ENCODE results near the gene FOXO6.

DNA sequence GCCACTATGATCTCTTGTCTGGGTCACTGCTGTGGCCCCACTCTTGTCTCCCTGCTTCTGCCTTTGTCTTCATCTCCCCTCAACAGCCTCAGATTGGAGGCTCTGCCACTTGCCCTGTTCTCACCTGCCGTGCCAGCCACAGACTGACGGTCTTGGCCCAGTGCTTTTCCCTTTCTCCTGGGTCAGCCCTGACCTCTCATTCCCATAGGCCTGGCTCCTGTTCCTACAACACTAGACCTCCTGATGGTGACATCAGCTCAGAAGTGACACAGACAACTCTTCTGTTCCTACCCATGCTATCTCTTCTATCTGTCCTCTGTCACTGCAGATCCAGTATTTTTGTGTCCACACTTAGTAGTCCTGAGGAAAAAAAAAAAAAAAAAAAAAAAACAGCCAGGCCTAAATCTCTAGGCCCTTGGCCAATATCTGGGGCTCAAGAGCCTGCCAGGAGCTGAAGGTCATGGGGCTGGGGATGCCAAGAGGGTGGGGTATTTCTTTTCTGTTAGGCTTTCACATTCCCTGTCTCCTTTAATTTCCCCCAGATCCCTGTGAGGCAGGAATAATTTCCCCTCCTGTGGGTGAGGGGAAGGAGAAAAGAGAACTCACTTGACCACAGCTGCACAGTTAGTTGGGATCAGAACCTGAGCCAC is 42.0 kb upstream of the FOXO6 start:
- no peak for TF ChIP-seq POLR2A (IDR thresholded peaks at IDR 0.05)
- TF ChIP-seq, protein P1, sequence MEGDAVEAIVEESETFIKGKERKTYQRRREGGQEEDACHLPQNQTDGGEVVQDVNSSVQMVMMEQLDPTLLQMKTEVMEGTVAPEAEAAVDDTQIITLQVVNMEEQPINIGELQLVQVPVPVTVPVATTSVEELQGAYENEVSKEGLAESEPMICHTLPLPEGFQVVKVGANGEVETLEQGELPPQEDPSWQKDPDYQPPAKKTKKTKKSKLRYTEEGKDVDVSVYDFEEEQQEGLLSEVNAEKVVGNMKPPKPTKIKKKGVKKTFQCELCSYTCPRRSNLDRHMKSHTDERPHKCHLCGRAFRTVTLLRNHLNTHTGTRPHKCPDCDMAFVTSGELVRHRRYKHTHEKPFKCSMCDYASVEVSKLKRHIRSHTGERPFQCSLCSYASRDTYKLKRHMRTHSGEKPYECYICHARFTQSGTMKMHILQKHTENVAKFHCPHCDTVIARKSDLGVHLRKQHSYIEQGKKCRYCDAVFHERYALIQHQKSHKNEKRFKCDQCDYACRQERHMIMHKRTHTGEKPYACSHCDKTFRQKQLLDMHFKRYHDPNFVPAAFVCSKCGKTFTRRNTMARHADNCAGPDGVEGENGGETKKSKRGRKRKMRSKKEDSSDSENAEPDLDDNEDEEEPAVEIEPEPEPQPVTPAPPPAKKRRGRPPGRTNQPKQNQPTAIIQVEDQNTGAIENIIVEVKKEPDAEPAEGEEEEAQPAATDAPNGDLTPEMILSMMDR (IDR thresholded peaks at IDR 0.05): no peak

Data from tibial nerve (tissue), 3 donors.